Ishikawa (cell line): Measurements from ENCODE around the gene FMNL1.

ENCODE experiments used
- CEBPB ChIP-seq: IDR thresholded peaks from 2 replicates; pipeline ENCODE4 v1.6.1; 2012
- CREB1 ChIP-seq: IDR thresholded peaks from 2 replicates; pipeline ENCODE4 v1.6.1; 2012; ENCODE audit warnings: low read depth
- EGR1 ChIP-seq: IDR thresholded peaks from 2 replicates; pipeline ENCODE4 v1.6.1; 2012
- EP300 ChIP-seq: IDR thresholded peaks from 2 replicates; pipeline ENCODE4 v1.6.1; 2012; ENCODE audit warnings: borderline replicate concordance
- FOXM1 ChIP-seq: IDR thresholded peaks from 2 replicates; pipeline ENCODE4 v1.6.1; 2012; ENCODE audit warnings: low read depth, borderline replicate concordance
- MAX ChIP-seq: IDR thresholded peaks from 2 replicates; pipeline ENCODE4 v1.6.1; 2012
- NFIC ChIP-seq: IDR thresholded peaks from 2 replicates; pipeline ENCODE4 v1.6.1; 2012
- RAD21 ChIP-seq: IDR thresholded peaks from 2 replicates; pipeline ENCODE4 v1.6.1; 2012; ENCODE audit warnings: low read depth
- REST ChIP-seq: IDR thresholded peaks from 2 replicates; pipeline ENCODE4 v1.6.1; 2012; ENCODE audit warnings: low read depth, mild to moderate bottlenecking
- TAF1 ChIP-seq: IDR thresholded peaks from 2 replicates; pipeline ENCODE4 v1.6.1; 2012; ENCODE audit warnings: low read depth, mild to moderate bottlenecking
- TCF12 ChIP-seq: IDR thresholded peaks from 2 replicates; pipeline ENCODE4 v1.6.1; 2012; ENCODE audit warnings: low read depth
- TEAD4 ChIP-seq: IDR thresholded peaks from 2 replicates; pipeline ENCODE4 v1.6.1; 2012
- USF1 ChIP-seq: IDR thresholded peaks from 2 replicates; pipeline ENCODE4 v1.6.1; 2012
- YY1 ChIP-seq: IDR thresholded peaks from 2 replicates; pipeline ENCODE4 v1.6.1; 2012; ENCODE audit warnings: low read depth
- ZBTB7A ChIP-seq: IDR thresholded peaks from 2 replicates; pipeline ENCODE4 v1.6.1; 2012; ENCODE audit warnings: low read depth

Gene FMNL1

GRCh38 chr17:45177563-45177962 is 44.1 kb upstream of the FMNL1 start:
- no peak for TF ChIP-seq EP300
- TF ChIP-seq ZBTB7A: no peak
- TF ChIP-seq TAF1: no peak
- TF ChIP-seq TEAD4: no peak
- no peak for TF ChIP-seq CEBPB
- TF ChIP-seq EGR1: no peak
- no peak for TF ChIP-seq MAX
- TF ChIP-seq RAD21: no peak
- no peak for TF ChIP-seq FOXM1

GRCh38 chr17:45184144-45184543 is 37.5 kb upstream of the FMNL1 start:
- no peak for TF ChIP-seq EP300
- TF ChIP-seq ZBTB7A: no peak
- TF ChIP-seq TCF12: no peak
- no peak for TF ChIP-seq REST
- TF ChIP-seq YY1: no peak
- no peak for TF ChIP-seq TAF1
- TF ChIP-seq TEAD4: no peak
- no peak for TF ChIP-seq NFIC
- TF ChIP-seq EGR1: no peak
- no peak for TF ChIP-seq MAX
- no peak for TF ChIP-seq CEBPB
- no peak for TF ChIP-seq USF1
- no peak for TF ChIP-seq CREB1
- no peak for TF ChIP-seq RAD21
- TF ChIP-seq FOXM1: no peak

GRCh38 chr17:45186801-45187354 is 34.8 kb upstream of the FMNL1 start:
- TF ChIP-seq FOXM1: no peak
- TF ChIP-seq RAD21: no peak
- no peak for TF ChIP-seq USF1
- no peak for TF ChIP-seq TEAD4
- no peak for TF ChIP-seq ZBTB7A
- no peak for TF ChIP-seq TCF12
- no peak for TF ChIP-seq EGR1
- TF ChIP-seq TAF1: no peak

GRCh38 chr17:45189009-45189408 is 32.7 kb upstream of the FMNL1 start:
- TF ChIP-seq ZBTB7A (no peak), USF1 (no peak)

- TF ChIP-seq ZBTB7A (no peak), TAF1 (no peak), NFIC (no peak), TCF12 (no peak), REST (no peak), USF1 (no peak), CREB1 (no peak), TEAD4 (no peak), EGR1 (no peak), YY1 (no peak), RAD21 (no peak), CEBPB (no peak), FOXM1 (no peak), EP300 (no peak), MAX (no peak)
Observed at GRCh38 chr17:45190503-45191255, 31.0 kb upstream of the FMNL1 start.
